Heart right ventricle (tissue), 16 donors: Measurements from ENCODE around the gene TRERF1. TPM values are rescaled to one million over a fixed set of nuclear protein-coding genes. Genes with fewer than 3 reads are reported as not detected.

Source experiments
- ATAC-seq, 8 donors: fragments of 200-7000 bp; cut with Tn5 transposase; one replicate each; pipeline ENCODE4 v1.9.1; 2020; ENCODE audit warnings: mild to moderate bottlenecking in 8 of 8, moderate library complexity in 8 of 8, moderate number of reproducible peaks in 1 of 8
- DNase-seq, 2 donors: peaks; one replicate each; pipeline ENCODE4 v3.0.0-alpha.2; 2020
- H3K27ac ChIP-seq, 10 donors: fragments of 200-600 bp; sonication (generic) in 2 of 10; one replicate each; pipeline versions ENCODE4 v1.5.0 to v1.8.0; 2020 to 2022; ENCODE audit warnings: mild to moderate bottlenecking in 3 of 10
- H3K27me3 ChIP-seq, 7 donors: fragments of 200-600 bp; one replicate each; pipeline ENCODE4 v1.8.0; 2021 to 2022; ENCODE audit warnings: mild to moderate bottlenecking in 2 of 7
- H3K36me3 ChIP-seq, 9 donors: fragments of 200-600 bp; sonication (generic) in 1 of 9; one replicate each; pipeline versions ENCODE4 v1.5.0 to v1.8.0; 2020 to 2022; ENCODE audit warnings: mild to moderate bottlenecking in 2 of 9
- H3K4me1 ChIP-seq, 9 donors: fragments of 200-600 bp; sonication (generic) in 1 of 9; one replicate each; pipeline versions ENCODE4 v1.5.0 to v1.8.0; 2020 to 2022; ENCODE audit warnings: mild to moderate bottlenecking in 4 of 9
- H3K4me3 ChIP-seq, 10 donors: fragments of 200-600 bp; sonication (generic) in 2 of 10; one replicate each; pipeline versions ENCODE4 v1.5.0 to v1.8.0; 2020 to 2022; ENCODE audit warnings: mild to moderate bottlenecking in 7 of 10, moderate library complexity in 2 of 10
- H3K9me3 ChIP-seq, 11 donors: fragments of 200-600 bp in 10 of 11; sonication (generic) in 2 of 11; one replicate each; pipeline versions ENCODE4 v1.5.0 to v1.8.0; 2013 to 2022; ENCODE audit warnings: mild to moderate bottlenecking in 2 of 11, control low read depth in 1 of 11, moderate library complexity in 1 of 11
- WGBS, 2 donors: extraction: QIAGEN DNeasy Blood & Tissue Kit; methylation state at CpG; one replicate each; pipeline ENCODE4 v1.1.7; 2013; ENCODE audit warnings: inconsistent platforms in 1 of 2; 5-methylcytosine and 5-hydroxymethylcytosine counted together
- intact Hi-C, 10 donors: fragments of 100-400 bp; cut with DNase I; formaldehyde crosslinking; loops; one replicate each; pipeline versions ENCODE4 v1.11.1 to v1.14.2; 2022
- polyA plus RNA-seq, 2 donors: library from polyadenylated mRNA; stranded (reverse); fragments of 200-250 nt; gene quantifications; one replicate each; pipeline ENCODE4 v1.2.3, GENCODE V29; 2013
- total RNA-seq, 10 donors: library from RNA; stranded (reverse); fragmentation: NEBNext Ultra II Directional in 3 of 10; extraction: Animal tissue kit (Norgen Biotek cat#: 25700) in 3 of 10; gene quantifications; one replicate each; pipeline versions ENCODE4 v1.2.1 to v1.2.4, GENCODE V29; 2021 to 2023
- TF ChIP-seq, protein P1 (sequence below), 9 donors: fragments of 200-600 bp; sonication (generic) in 2 of 9; IDR thresholded peaks; one replicate each; pipeline versions ENCODE4 v1.5.0 to v1.8.0; 2021 to 2022; ENCODE audit warnings: antibody characterized with exemption in 9 of 9, mild to moderate bottlenecking in 5 of 9, moderate library complexity in 1 of 9
- donor health status: Arrhythmogenic right ventricular cardiomyopathy.
- donor health status: ischemic (EF 13 %, LVEDD 7.1; RV severe dilation, severe dysfunction).
- donor health status: healthy with polysubstance abuse.
- donor health status: DM: no; HTN: yes; CAD: no.
- donor health status: DM: no; HTN: no; CAD: no.
- donor health status: ischemic (EF 25% LVEDD 6.9; RV normal size, moderate dysfunction).
- donor health status: ischemic (EF 25% LVEDD 5.7; RV mildly dilated, moderate dysfunction).
- donor health status: healthy.
- donor health status: DM: yes; HTN: yes; CAD: no.
- donor health status: Ischemic cardiomyopathy.
- donor health status: ischemic (EF 35%, LVEDD 5.7; RV mildly dilated, moderate dysfunction).
- donor health status: nonischemic (EF 11% LVEDD 7.7; RV severe dilation, severe dysfunction).
- donor health status: DM: yes; HTN: yes; CAD: no.
- donor health status: PGD.
- donor health status: ischemic (EF 29% LVEDD 5.4; RV normal size, mild dysfunction).
- donor health status: nonischemic (EF 23%, LVEDD 6.1; RV moderate dilation, normal function).

The TRERF1 gene
- total and polyA plus RNA-seq, 12 donors, result 0.75 to 2.8 (median 1.6) TPM

DNA sequence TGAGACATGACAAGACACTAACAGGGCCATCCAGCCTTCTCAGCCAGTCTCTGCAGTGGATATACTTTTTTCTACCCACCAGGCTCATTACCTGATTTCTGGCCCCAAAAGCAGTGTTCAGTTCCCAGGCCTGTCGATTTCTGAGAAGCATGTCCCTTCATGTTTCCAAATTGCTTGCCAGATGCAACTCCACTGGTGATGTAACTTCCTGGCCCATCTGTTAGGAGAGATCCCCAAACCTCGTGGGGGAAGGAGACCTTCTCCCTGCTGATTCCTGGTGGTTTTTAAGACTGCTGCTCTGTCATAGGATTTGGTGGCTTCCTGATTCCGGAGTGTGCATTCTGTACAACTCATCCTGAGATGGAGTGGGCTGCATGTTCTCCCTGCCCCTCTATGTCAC lies 202.4 kb downstream of the TRERF1 start:
- H3K36me3 ChIP-seq, result peaks cover 0 to 61% (median under 1%) of the 10 kb centered on the region in 9 donors
- intact Hi-C loops, result no loop called here
- WGBS, 2 donors, result 46 to 53% methylated on average over 3 of the region's 3 CpGs
- H3K4me1 ChIP-seq, result peaks cover 8 to 53% (median 34%) of the 10 kb centered on the region in 9 donors
- H3K27ac ChIP-seq, result peak overlapping the region in 4 of 10 donors; percentile 13 to 49 (median 46)
- no peak overlapping the region for H3K4me3 ChIP-seq
- no peaks in the 10 kb centered on the region for H3K9me3 ChIP-seq
- TF ChIP-seq, protein P1, sequence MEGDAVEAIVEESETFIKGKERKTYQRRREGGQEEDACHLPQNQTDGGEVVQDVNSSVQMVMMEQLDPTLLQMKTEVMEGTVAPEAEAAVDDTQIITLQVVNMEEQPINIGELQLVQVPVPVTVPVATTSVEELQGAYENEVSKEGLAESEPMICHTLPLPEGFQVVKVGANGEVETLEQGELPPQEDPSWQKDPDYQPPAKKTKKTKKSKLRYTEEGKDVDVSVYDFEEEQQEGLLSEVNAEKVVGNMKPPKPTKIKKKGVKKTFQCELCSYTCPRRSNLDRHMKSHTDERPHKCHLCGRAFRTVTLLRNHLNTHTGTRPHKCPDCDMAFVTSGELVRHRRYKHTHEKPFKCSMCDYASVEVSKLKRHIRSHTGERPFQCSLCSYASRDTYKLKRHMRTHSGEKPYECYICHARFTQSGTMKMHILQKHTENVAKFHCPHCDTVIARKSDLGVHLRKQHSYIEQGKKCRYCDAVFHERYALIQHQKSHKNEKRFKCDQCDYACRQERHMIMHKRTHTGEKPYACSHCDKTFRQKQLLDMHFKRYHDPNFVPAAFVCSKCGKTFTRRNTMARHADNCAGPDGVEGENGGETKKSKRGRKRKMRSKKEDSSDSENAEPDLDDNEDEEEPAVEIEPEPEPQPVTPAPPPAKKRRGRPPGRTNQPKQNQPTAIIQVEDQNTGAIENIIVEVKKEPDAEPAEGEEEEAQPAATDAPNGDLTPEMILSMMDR (IDR thresholded peaks at IDR 0.05), result no peak
- DNase-seq (peak in 1 of 2 donors; percentile 52), ATAC-seq (peak in 4 of 8 donors; percentile 5 to 36 (median 19))
- peaks cover 0 to 3% (median 0%) of the 10 kb centered on the region in 7 donors for H3K27me3 ChIP-seq

DNA sequence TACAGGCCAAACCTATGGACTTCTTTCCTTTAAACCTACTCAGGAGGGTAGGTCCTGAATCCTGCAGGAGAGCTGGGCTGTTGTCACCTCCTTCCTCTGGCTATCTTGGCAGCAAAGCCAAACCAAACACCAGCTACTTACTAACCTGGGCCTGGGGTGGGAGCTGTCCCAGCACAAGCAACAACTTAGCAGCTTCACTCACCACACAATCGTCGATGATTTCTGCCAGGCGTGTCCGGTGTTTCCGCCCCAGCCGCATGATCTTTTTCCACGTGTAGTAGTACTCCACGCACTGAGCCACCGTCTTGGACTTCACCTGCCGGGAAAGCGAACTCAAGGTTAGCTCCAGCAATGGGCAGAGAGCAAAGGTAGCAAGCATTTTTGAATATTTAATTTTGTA lies 208.7 kb downstream of the TRERF1 start:
- Histone ChIP-seq H3K27ac (no peak overlapping the region), H3K9me3 (no peaks in the 10 kb centered on the region), H3K27me3 (no peaks in the 10 kb centered on the region), H3K4me1 (no peaks in the 10 kb centered on the region), H3K4me3 (no peak overlapping the region), H3K36me3 (peaks cover 0 to 76% (median 6%) of the 10 kb centered on the region in 9 donors)
- intact Hi-C loops, result no loop called here
- TF ChIP-seq, protein P1 (IDR thresholded peaks at IDR 0.05), result no peak
- ATAC-seq (peak in 1 of 8 donors; percentile 42), DNase-seq (peak in 1 of 2 donors; percentile 36)
- WGBS, 2 donors, result 85 to 92% methylated on average over 11 of the region's 11 CpGs

DNA sequence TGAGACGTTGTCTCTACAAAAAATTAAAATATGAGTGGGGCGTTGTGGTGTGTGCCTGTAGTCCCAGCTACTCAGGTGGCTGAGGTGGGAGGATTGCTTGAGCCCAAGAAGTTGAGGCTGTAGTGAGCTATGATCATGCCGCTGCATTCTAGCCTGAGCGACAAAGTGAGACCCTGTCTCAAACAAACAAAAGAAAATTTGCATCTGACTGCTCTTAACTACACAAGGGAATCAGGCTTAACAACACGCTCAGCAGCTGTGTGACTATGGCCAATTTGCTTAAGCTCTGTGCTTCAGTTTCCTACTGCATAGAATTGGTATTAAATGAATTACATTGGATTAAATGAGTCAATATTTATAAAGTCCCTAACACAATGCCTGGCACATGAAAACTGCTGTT lies 209.8 kb downstream of the TRERF1 start:
- Histone ChIP-seq H3K27ac (no peak overlapping the region), H3K36me3 (peaks cover 0 to 79% (median 6%) of the 10 kb centered on the region in 9 donors), H3K4me3 (no peak overlapping the region), H3K9me3 (no peaks in the 10 kb centered on the region), H3K27me3 (no peaks in the 10 kb centered on the region), H3K4me1 (peaks cover 0 to 3% (median 0%) of the 10 kb centered on the region in 9 donors)
- DNase-seq (no peak), ATAC-seq (no peak)
- intact Hi-C loops, result no loop called here
- WGBS, 2 donors, result 94% methylated on average over 5 of the region's 5 CpGs
- TF ChIP-seq, protein P1 (IDR thresholded peaks at IDR 0.05), result no peak

DNA sequence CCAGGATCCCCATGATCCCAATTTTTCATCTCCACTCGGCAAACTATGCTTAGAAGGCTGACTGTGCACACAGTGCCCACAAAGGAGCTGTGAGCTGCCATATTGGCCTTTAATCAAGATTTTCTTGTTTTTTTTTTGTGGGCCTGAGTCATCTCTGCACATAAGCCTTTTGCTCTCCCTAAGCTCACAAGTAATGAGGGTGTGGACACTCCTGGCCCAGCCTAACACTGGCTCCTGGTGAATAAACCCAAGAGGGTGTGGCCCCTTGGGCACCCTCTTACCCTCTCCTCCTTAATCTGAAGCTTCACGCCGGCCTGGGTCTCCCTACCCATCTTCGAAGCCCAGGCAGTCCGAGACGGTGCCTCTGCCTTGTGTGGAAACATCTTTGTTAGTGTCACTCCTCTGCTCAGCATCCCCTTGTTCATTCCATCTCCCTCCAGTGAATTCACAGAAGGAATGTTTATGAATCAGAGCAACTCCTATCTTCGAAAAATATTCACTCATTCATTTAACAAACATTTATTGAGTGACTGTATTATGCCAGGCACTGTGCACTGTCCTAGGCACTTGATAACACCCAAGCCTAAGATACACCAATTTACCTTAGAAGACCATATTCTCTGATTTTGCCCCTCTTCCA lies 211.9 kb downstream of the TRERF1 start:
- Histone ChIP-seq H3K36me3 (peaks cover 0 to 79% (median 6%) of the 10 kb centered on the region in 9 donors), H3K4me1 (peaks cover 0 to 5% (median 0%) of the 10 kb centered on the region in 9 donors), H3K27ac (no peak overlapping the region), H3K9me3 (no peaks in the 10 kb centered on the region), H3K4me3 (no peak overlapping the region), H3K27me3 (no peaks in the 10 kb centered on the region)
- DNase-seq (no peak), ATAC-seq (peak in 2 of 8 donors; percentile 38 to 44)
- WGBS, 2 donors, result 93% methylated on average over 7 of the region's 7 CpGs
- intact Hi-C loops, result no loop called here
- TF ChIP-seq, protein P1 (IDR thresholded peaks at IDR 0.05), result no peak
